Keratinocyte (primary cell): ENCODE measurements around the gene BCAT1. TPM values are rescaled to one million over a fixed set of nuclear protein-coding genes. Genes with fewer than 3 reads are reported as not detected.

ENCODE experiments used
- DNase-seq: peaks from one replicate; pipeline ENCODE4 v3.0.0-alpha.2; 2011; ENCODE audit warnings: low read depth, missing footprints, low spot score
- FAIRE-seq: peaks from 2 replicates; lab custom pipeline; 2011; peaks lifted over from hg19 to GRCh38; lab: Jason Lieb, UNC
- H2AFZ ChIP-seq: 2 replicates; pipeline ENCODE4 v1.6.0; 2012; ENCODE audit warnings: low read length, control low read depth, inconsistent platforms; ENCODE audit not compliant: control insufficient read depth
- H3K27ac ChIP-seq: 2 replicates; pipeline ENCODE4 v1.5.1; 2011; ENCODE audit warnings: low read length; ENCODE audit not compliant: control insufficient read depth, insufficient read depth
- H3K27me3 ChIP-seq: 3 replicates; pipeline ENCODE4 v1.6.0; 2011; ENCODE audit warnings: low read length; ENCODE audit not compliant: control insufficient read depth, insufficient read depth; ENCODE audit errors: extremely low read depth
- H3K36me3 ChIP-seq, 2 experiments: 2 replicates in 1 of 2; 3 replicates in 1 of 2; pipeline ENCODE4 v1.5.1; 2011; ENCODE audit warnings: low read length in 2 of 2, mild to moderate bottlenecking in 1 of 2; ENCODE audit not compliant: control insufficient read depth in 2 of 2, insufficient read depth in 2 of 2; ENCODE audit errors: extremely low read depth in 1 of 2
- H3K4me1 ChIP-seq: 3 replicates; pipeline ENCODE4 v1.5.1; 2011; ENCODE audit warnings: low read length; ENCODE audit not compliant: control insufficient read depth, insufficient read depth; ENCODE audit errors: extremely low read depth
- H3K4me2 ChIP-seq: 3 replicates; pipeline ENCODE4 v1.6.0; 2011; ENCODE audit warnings: low read depth, low read length; ENCODE audit not compliant: control insufficient read depth, insufficient read depth; ENCODE audit errors: extremely low read depth
- H3K4me3 ChIP-seq, 3 experiments: fragments of 200-600 bp in 1 of 3; sonication (generic) in 1 of 3; 2 replicates in 2 of 3; 3 replicates in 1 of 3; pipeline ENCODE4 v1.5.1; 2011 to 2016; ENCODE audit warnings: low read length in 3 of 3, mild to moderate bottlenecking in 3 of 3, control low read depth in 2 of 3, inconsistent platforms in 1 of 3, low read depth in 1 of 3, mixed read lengths in 1 of 3, mixed run types in 1 of 3, moderate library complexity in 1 of 3; ENCODE audit not compliant: control insufficient read depth in 2 of 3, insufficient read depth in 2 of 3; ENCODE audit errors: extremely low read depth in 1 of 3
- H3K79me2 ChIP-seq: 2 replicates; pipeline ENCODE4 v1.6.0; 2012; ENCODE audit warnings: low read length; ENCODE audit not compliant: control insufficient read depth, insufficient read depth
- H3K9ac ChIP-seq: 3 replicates; pipeline ENCODE4 v1.6.0; 2011; ENCODE audit warnings: low read length; ENCODE audit not compliant: control insufficient read depth, insufficient read depth; ENCODE audit errors: extremely low read depth
- H3K9me1 ChIP-seq: 3 replicates; pipeline ENCODE4 v1.6.0; 2011; ENCODE audit warnings: low read length; ENCODE audit not compliant: control insufficient read depth, insufficient read depth; ENCODE audit errors: extremely low read depth
- H3K9me3 ChIP-seq: 2 replicates; pipeline ENCODE4 v1.5.1; 2012; ENCODE audit warnings: low read depth, low read length; ENCODE audit not compliant: control insufficient read depth
- H4K20me1 ChIP-seq: 3 replicates; pipeline ENCODE4 v1.6.0; 2011; ENCODE audit warnings: low read length; ENCODE audit not compliant: control insufficient read depth, insufficient read depth; ENCODE audit errors: extremely low read depth
- CTCF ChIP-seq, 3 experiments: IDR thresholded peaks in 1 of 3; conservative IDR thresholded peaks in 1 of 3; optimal IDR thresholded peaks in 1 of 3; 2 replicates in 2 of 3; 3 replicates in 1 of 3; pipeline versions ENCODE3 to v1.5.1; 2011; ENCODE audit warnings: low read length in 3 of 3, mild to moderate bottlenecking in 3 of 3, moderate library complexity in 2 of 3, control low read depth in 1 of 3, inconsistent platforms in 1 of 3; ENCODE audit not compliant: insufficient read depth in 2 of 3; ENCODE audit errors: extremely low read depth in 1 of 3
- EZH2 ChIP-seq: IDR thresholded peaks from one replicate; pipeline ENCODE4 v1.6.1; 2012; ENCODE audit warnings: inconsistent platforms, mild to moderate bottlenecking, low read length, moderate library complexity
- dilution Hi-C: fragments of 300-500 bp; cut with MboI; formaldehyde crosslinking; loops from one replicate; pipeline ENCODE4 v1.7.0; 2020; ENCODE audit warnings: low sequenced_read_pairs; ENCODE audit not compliant: extremely low pct_ligation_motif_present
- polyA plus RNA-seq, 5 experiments: library from polyadenylated mRNA; depleted of rRNA in 3 of 5; stranded (reverse) in 3 of 5; stranded (forward) in 1 of 5; unstranded in 1 of 5; fragments of >200 nt; gene quantifications; 1 replicate in 1 of 5; 2 replicates in 3 of 5; 3 replicates in 1 of 5; pipeline versions ENCODE4 v1.2.1 to v1.2.3, GENCODE V29; 2011 to 2012; ENCODE audit warnings: missing spikeins in 2 of 5, low read depth in 1 of 5, low replicate concordance in 1 of 5

Gene BCAT1
- polyA plus RNA-seq, 1 donor (not counting 4 experiments of a cell fraction or from before 2014, with no cell fraction given), result 6.5 TPM

GRCh38 chr12:24838531-24838950 is 110.4 kb downstream of the BCAT1 start:
- Histone ChIP-seq H3K27me3 (no peaks in the 10 kb centered on the region), H3K36me3 (no peaks in the 10 kb centered on the region), H3K9me1 (no peaks in the 10 kb centered on the region), H3K79me2 (no peaks in the 10 kb centered on the region), H2AFZ (no peak overlapping the region), H3K4me3 (no peak overlapping the region), H3K9ac (no peak overlapping the region), H3K4me2 (no peak overlapping the region), H3K4me1 (no peaks in the 10 kb centered on the region), H3K9me3 (no peaks in the 10 kb centered on the region), H4K20me1 (no peaks in the 10 kb centered on the region), H3K27ac (no peak overlapping the region)
- DNase-seq, result no peak
- no peak for FAIRE-seq
- TF ChIP-seq EZH2 (no peak), CTCF (optimal IDR thresholded peaks at IDR 0.05 in 1 of 3, IDR thresholded peaks at IDR 0.05 in 1 of 3, conservative IDR thresholded peaks at IDR 0.05 in 1 of 3; ENCODE audit: extremely low read depth in 1 of 3, insufficient read depth in 2 of 3, low read length in 3 of 3) (no peak)
- dilution Hi-C loops, result no loop called here

- Histone ChIP-seq H3K36me3 (no peaks in the 10 kb centered on the region), H3K4me2 (no peak overlapping the region), H3K79me2 (no peaks in the 10 kb centered on the region), H2AFZ (no peak overlapping the region), H3K9me1 (no peaks in the 10 kb centered on the region), H3K9ac (no peak overlapping the region), H3K9me3 (no peaks in the 10 kb centered on the region), H3K4me1 (no peaks in the 10 kb centered on the region), H3K27me3 (no peaks in the 10 kb centered on the region), H3K27ac (no peak overlapping the region), H4K20me1 (no peaks in the 10 kb centered on the region), H3K4me3 (no peak overlapping the region)
- dilution Hi-C loops, result no loop called here
- no peak for TF ChIP-seq EZH2
- TF ChIP-seq CTCF (optimal IDR thresholded peaks at IDR 0.05 in 1 of 3, IDR thresholded peaks at IDR 0.05 in 1 of 3, conservative IDR thresholded peaks at IDR 0.05 in 1 of 3; ENCODE audit: extremely low read depth in 1 of 3, insufficient read depth in 2 of 3, low read length in 3 of 3), result no peak
- DNase-seq (no peak), FAIRE-seq (no peak)
Measured at GRCh38 chr12:24835377-24835776, 113.5 kb downstream of the BCAT1 start.
